ENCODE results near the gene EXD2. TPM values are rescaled to one million over a fixed set of nuclear protein-coding genes. Genes with fewer than 3 reads are reported as not detected.
"Not testable (repeated sequence)": the region's sequence is repeated elsewhere in the genome, so short reads cannot be mapped to it uniquely, and the experiment has no call there.

EXD2 gene
- total RNA-seq, 1 donor from 2014 or later: 27.9 TPM

- DNase-seq (ENCODE audit: low read depth): no peak
- no peak overlapping the region for H3K4me3 ChIP-seq (ENCODE audit: low read depth, low read length)
- H3K36me3 ChIP-seq (ENCODE audit: control insufficient read depth, insufficient read depth, low read length): no peaks in the 10 kb centered on the region
- TF ChIP-seq CTCF (IDR thresholded peaks at IDR 0.05; ENCODE audit: insufficient read depth, low read length, poor library complexity, severe bottlenecking): no peak
- no peaks in the 10 kb centered on the region for H3K27me3 ChIP-seq (ENCODE audit: control insufficient read depth, insufficient read depth, low read length)
These were observed 35.1 kb upstream of the EXD2 start for GRCh38 chr14:69156224-69156623.

GRCh38 chr14:69161590-69161989, 29.7 kb upstream of the EXD2 start:
- Histone ChIP-seq H3K27me3 (ENCODE audit: control insufficient read depth, insufficient read depth, low read length) (no peaks in the 10 kb centered on the region), H3K4me3 (ENCODE audit: low read depth, low read length) (no peak overlapping the region), H3K36me3 (ENCODE audit: control insufficient read depth, insufficient read depth, low read length) (no peaks in the 10 kb centered on the region)
- no peak for TF ChIP-seq CTCF (IDR thresholded peaks at IDR 0.05; ENCODE audit: insufficient read depth, low read length, poor library complexity, severe bottlenecking)
- DNase-seq (ENCODE audit: low read depth): no peak

GRCh38 chr14:69165787-69166186, 25.5 kb upstream of the EXD2 start:
- not testable (repeated sequence) for DNase-seq (ENCODE audit: low read depth); H3K27me3 ChIP-seq (ENCODE audit: control insufficient read depth, insufficient read depth, low read length); H3K36me3 ChIP-seq (ENCODE audit: control insufficient read depth, insufficient read depth, low read length)

GRCh38 chr14:69170839-69171238, 20.5 kb upstream of the EXD2 start:
- no peak for TF ChIP-seq CTCF (IDR thresholded peaks at IDR 0.05; ENCODE audit: insufficient read depth, low read length, poor library complexity, severe bottlenecking)
- Histone ChIP-seq H3K36me3 (ENCODE audit: control insufficient read depth, insufficient read depth, low read length) (no peaks in the 10 kb centered on the region), H3K4me3 (ENCODE audit: low read depth, low read length) (no peak overlapping the region), H3K27me3 (ENCODE audit: control insufficient read depth, insufficient read depth, low read length) (no peaks in the 10 kb centered on the region)
- no peak for DNase-seq (ENCODE audit: low read depth)

More at GRCh38 chr14:69165787-69166186, 25.5 kb upstream of the EXD2 start:
- not testable (repeated sequence) for H3K4me3 ChIP-seq (ENCODE audit: low read depth, low read length)

- no peaks in the 10 kb centered on the region for H3K36me3 ChIP-seq (ENCODE audit: control insufficient read depth, insufficient read depth, low read length)
- H3K27me3 ChIP-seq (ENCODE audit: control insufficient read depth, insufficient read depth, low read length): no peaks in the 10 kb centered on the region
- no peak overlapping the region for H3K4me3 ChIP-seq (ENCODE audit: low read depth, low read length)
- TF ChIP-seq CTCF (IDR thresholded peaks at IDR 0.05; ENCODE audit: insufficient read depth, low read length, poor library complexity, severe bottlenecking): no peak
- DNase-seq (ENCODE audit: low read depth): no peak
These were observed 19.7 kb upstream of the EXD2 start for GRCh38 chr14:69171569-69171968.

- Histone ChIP-seq H3K36me3 (ENCODE audit: control insufficient read depth, insufficient read depth, low read length) (no peaks in the 10 kb centered on the region), H3K27me3 (ENCODE audit: control insufficient read depth, insufficient read depth, low read length) (no peaks in the 10 kb centered on the region), H3K4me3 (ENCODE audit: low read depth, low read length) (no peak overlapping the region)
- no peak for DNase-seq (ENCODE audit: low read depth)
- TF ChIP-seq CTCF (IDR thresholded peaks at IDR 0.05; ENCODE audit: insufficient read depth, low read length, poor library complexity, severe bottlenecking): no peak
These were observed 16.2 kb upstream of the EXD2 start for GRCh38 chr14:69175130-69175529.

Data from kidney epithelial cell (primary cell).